Stimulated activated CD4-positive, alpha-beta T cell treated with anti-CD3 and anti-CD28 coated beads, Interleukin-1b, Interleukin-23, amount 100 ng/mL, for 48 hours (primary cell): ENCODE results near the gene URGCP.
"Not testable (repeated sequence)": the region's sequence is repeated elsewhere in the genome, so short reads cannot be mapped to it uniquely, and the experiment has no call there.

Source experiments
- DNase-seq: peaks from one replicate; pipeline ENCODE4 v3.0.0-alpha.2; 2020

The URGCP gene

DNA sequence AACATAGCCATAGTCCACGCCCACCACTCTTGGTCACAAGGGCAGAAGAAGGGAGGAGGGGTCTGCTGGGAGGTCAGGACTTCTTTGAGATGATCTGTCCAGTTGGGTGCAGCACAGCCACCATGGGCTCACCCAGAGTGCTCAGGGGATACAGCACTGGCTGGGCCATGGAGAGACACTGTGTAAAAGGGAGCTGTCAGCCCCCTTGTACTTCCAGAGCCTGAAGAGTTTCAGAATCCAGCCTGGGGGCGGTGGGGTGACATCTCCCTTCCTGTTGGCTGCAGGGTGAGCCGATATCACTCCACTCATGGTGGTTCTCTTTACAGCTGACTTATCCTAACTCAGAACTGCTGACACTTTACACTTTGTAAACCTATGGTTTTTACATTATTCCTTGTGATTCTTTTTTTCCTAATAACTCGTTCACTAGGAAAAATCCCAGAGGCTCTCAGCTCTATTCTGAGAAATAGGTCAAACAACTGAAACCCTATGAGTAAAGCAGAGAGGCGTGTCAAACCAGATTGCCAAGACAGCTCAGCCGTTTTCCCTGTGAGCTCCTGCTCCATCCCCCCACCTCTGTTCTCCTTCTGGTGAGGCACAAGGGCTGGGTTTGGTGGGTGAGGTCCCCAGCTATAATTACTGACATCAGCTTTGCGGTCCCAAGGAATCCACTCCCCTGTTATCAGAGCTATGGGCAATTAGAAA is 33.8 kb downstream of the URGCP start:
- DNase-seq, result no peak

DNA sequence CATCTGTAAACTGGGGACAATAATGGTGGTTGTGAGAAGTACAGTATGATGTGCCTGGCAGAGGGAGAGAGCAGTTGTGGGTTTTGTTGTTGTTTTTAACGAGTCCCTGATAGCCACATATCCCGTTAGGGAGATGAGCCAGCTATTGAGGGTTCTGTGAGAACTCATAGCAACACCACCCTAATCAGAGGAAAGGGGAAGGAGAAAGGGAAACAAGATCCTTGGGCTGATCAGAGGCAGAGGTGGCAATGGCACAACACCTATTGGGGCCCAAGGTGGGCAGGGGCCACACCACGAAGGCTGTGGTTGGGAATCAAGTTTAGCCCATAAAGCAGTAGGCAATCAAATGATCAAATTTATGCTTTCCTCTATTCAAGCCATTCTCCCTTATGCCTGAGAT is 35.3 kb downstream of the URGCP start:
- no peak for DNase-seq

DNA sequence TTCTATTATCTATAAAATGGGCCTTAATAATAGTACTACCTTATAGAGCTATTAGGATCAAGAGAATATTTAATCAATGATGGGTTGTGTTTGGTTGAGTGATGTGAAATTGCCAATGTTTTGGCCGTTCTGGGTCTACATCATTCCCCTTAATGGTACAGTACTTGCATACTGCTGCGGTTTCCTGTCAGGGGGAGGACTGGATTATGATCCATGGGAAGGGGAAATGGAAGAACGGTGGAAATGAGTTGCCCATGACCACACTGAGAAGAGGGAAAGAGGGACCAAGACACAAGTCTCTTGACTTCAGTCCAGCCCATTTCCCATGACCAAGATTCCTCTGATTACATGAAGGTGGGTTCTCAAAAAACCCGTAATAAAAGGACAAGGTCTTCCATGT is 36.1 kb downstream of the URGCP start:
- no peak for DNase-seq

DNA sequence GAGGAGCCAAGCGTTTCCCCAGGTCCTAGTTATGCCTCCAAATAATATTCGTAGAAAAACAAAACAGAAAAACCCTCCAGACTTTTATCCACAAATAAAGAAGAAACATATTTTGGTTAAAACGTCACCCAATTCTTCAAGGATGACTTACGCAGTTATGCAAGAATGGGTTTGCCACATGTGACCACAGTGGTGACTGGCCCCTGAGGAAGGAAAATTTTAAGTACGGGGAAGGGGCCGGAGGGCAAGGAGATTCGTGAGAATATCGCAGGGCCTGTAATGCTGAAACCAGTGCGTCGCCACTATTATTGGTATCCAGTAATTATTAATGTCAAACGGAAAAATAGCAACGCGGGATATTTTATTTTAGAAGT is 36.5 kb downstream of the URGCP start:
- no peak for DNase-seq

DNA sequence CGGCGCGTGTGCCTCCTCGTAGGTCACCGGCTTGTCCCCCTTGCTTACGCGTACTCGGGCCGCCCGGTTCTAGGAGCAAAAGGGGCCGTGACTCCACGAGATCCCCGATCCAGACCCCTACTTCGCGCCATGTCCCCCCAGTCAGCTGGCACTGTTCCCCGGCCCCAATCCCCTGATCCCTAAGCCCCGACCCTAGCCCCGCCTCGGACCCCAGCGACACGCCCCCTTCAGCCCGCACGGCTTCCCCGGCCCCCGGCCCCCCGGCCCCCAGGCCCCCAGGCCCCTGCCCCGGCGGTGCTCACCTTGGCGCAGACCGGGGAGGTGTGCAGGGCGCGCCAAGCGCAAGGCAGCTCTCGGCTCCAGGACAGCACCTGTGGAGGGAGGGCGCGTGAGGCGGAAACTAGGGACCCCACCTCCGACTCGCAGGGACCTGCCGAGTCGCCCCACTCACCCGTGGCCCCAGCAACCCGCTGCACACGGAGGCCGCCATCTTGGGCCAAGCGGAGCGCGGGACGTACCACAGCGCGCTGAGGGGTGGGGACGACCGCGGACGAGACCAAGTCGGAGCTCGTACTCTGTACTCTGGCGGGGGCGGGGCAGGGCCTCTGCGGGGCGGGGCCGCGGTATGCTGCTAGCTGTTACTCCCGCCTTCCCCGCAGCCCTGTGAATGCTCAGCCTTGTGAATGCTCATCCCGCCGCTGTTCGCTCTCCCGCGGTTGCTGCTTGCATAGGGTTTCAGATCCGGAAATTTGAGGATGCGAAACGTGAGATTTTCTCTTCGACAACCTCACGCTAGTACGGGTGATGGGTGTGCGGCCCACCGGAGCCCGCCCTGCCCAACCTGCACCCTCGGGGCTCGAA is 37.2 kb downstream of the URGCP start, which contains the start of gene MRPS24:
Gene MRPS24, minus strand, starts transcription at position 512 of the 861 bp plus-strand sequence. Its CDS starts 22 bp downstream, at position 490.
- DNase-seq, result peak; percentile 93

DNA sequence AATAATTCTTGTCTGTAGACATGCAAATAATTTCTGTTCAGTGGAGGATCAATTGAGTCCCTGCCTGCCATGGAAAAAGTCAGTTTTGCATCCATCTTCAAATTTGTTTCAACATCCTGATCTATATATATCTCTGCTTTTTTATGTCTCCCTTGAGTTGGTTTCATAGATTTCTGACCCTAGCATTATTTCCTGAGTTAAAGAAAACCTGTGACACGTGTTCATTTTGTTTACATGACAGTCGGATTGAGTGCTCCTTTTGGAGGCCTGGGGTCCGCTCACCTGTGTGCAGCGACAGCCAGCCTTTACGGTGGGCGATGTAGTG is 37.8 kb downstream of the URGCP start:
- no peak for DNase-seq

DNA sequence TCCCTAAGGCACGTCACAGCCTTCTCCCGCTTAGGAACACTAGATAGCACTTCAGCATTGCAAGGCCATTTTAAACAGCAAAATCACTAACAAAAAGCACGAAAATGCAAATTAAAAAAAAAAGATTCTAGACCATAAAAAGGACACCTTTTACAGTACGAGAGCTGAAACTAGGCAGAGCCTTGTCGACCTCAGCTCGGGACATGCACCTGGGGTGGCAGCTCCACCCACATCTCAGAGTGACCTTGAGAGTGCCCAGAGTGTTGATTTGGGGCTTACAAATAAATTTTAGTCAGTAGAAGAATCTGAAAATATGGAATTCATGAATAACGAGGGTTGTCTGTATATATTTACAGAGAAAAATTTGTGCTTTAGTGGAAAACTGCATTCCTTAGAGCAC is 38.2 kb downstream of the URGCP start:
- DNase-seq, result no peak

DNA sequence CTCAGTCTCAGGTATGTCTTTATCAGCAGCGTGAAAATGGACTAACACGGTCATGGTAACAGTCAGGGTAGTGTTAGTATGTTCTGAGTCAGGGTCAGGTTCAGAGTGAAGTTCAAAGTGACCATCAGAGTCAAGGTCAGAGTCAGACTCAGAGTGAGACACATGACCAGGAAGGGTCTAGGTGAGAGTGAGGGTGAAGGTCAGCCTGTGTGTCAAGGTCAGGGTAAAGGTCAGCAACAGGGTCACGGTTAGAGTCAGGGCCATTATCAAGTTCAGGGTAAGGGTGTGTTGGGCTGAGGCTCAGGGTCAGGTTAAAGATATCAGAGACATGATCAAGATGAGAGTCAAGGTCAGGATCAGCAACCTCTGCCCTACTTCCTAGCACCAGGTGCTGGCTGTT is 41.1 kb downstream of the URGCP start:
- DNase-seq, result no peak

DNA sequence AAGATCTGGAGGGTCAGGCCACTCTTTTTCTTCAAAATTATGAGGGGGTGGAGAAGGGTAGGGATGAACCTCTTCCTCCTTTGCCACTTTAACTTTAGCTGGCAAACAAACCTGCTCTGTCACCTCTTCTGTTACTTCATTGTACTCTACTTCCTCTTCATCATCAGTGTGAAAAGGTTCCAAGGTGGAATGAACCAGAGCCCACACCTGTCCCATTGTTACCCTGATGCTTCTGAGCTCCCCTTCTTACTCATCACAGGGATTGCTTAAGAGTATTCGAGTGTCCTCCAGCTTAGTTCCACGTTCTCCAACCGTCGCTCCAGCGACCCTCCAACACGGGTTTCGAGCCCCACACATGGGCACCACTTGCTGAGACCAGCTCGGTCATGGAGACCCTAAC is 42.3 kb downstream of the URGCP start:
- no peak for DNase-seq

DNA sequence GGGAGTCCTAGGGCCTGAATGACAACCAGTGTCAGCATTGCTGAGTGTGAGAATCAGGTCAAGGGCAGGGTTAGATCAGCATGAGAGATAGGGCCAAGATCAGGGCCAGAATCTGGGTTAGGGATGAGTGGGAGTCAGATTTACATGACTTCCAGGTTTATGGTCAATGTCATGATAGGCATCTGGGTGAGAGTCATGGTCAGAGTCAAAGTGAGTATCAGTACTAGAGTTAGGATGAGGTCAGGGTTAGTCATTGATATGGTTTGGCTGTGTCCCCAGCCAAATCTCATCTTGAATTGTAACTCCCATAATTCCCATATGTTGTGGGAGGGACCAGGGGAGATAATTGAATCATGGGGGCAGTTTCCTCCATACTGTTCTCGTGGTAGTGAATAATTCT is 49.4 kb downstream of the URGCP start:
- no peak for DNase-seq

DNA sequence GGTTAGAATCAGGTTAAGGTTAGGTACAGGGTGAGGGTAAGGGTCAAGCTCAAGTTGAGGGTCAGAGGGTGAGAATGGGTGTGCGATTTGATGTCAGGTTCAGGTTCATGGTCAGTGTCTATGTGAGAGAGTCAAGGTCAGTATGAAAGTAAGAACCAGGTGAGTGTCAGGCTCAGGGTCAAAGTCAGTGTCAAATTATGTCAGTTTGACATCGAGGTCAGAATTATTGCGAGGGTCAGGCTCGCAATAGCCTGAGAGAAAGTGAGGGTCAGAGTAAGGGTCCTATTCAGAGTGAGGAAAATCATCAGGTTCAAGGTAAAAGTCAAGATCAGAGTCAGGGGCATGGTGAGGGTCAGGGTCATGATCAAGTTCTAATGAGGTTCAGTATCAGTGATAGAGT is 50.1 kb downstream of the URGCP start:
- DNase-seq, result no peak

DNA sequence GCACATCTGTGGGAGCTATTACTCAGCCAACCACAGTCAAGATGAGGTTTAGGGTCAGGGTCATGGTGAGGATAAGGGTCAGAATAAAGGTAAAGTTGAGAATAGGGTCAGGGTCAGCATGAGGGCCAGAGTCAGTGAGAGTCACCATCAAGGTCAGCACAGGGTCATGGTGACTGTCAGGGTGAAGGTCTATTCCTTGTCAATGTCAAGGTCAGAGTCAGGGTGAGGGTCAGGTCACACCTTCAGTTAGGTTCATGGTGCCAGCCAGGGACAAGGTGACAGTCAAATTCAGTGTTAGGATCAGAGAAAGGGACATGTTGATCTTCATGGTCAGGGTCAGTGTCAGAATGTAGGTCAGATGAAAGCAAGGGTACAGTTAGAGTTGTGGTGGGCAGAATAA is 51.2 kb downstream of the URGCP start:
- no peak for DNase-seq

DNA sequence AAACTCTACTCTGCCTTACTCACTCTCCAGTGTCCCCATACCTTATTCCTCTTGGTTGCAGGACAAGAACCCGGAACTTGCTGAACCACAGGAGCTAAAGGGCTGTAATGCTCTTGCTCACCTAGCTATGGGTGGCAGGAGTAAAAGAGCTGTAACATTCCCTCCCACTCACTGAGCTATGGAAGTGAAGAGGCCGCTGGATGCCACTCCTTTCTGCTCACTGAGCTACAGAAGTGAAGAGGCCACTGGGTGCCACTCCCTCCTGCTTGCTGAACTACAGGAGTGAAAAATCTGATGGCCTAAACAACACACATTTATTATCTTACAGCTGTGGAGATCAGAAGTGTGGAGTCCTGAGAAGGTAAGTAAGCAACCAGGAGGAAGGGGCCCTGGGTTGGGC is 54.6 kb downstream of the URGCP start:
- no peak for DNase-seq

DNA sequence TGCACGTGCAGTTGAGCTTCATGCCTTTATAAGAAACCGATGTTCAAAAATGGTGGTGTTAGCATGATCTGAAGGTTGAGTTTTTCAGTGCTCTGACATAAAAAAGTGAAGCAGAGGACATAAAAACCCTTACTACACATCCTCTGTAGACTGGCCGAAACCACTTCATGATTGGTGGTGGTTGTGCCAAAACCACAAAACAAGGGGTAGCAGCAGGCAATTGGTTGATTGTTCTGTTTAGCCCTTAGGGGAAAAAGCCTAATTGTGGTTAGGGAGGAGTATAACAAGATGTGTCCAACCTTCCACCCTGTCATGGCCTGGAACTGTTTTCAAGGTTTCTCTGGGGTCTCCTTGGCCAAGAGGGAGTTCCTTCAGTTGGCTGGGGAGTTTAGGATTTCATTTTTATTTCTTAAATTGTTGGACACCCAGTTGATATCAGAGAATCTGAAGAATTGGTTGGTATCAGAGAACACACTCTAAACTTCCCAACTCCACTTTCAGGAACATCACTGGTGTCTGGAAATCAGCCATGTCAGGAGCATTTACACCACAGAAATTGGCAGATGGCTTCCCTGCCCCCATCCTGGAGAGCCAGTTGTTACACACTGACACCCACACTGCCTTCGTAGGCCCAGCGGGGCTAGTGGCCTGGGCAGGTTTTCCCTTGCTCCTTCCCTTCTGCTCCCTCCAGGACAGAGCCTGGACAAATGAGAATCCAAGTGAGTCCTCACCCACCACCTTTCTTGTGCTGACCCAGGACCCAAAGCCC is 55.9 kb downstream of the URGCP start:
- DNase-seq, result no peak

DNA sequence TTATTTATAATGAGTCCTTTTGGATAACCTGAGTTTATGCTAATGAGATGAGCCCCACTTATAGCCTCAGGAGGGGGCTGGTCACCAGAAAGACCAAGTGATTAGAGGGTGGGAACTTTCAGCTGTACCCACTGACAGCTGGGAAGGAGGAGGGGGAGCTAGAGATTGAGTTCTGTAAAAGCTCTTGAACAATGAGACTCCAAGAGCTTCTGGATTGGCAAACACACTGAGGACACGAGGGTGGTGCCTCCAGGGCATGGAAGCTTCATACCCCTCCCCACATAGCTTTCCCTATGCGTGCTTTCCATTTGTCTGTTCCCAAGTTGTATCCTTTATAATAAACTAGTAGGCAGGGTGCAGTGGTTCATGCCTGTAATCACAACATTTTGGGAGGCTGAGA is 57.3 kb downstream of the URGCP start:
- DNase-seq, result no peak

DNA sequence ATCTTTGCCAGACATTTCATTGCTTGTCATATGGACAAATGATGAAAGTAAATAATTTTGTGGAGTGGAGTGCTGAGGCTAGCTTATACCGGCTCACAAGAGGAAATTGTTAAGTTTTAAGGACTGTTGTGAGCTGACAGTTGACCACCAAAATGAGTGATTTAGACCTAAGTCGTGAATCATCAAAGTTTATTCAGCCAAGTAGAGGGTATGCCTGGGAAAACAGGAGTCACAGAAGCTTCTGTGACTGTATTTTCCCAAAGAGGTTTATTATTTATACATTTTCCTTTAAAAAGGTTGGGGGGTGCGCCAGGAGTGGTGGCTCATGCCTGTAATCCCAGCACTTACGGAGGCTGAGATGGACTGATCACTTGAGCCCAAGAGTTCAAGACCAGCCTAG is 58.9 kb downstream of the URGCP start:
- no peak for DNase-seq

DNA sequence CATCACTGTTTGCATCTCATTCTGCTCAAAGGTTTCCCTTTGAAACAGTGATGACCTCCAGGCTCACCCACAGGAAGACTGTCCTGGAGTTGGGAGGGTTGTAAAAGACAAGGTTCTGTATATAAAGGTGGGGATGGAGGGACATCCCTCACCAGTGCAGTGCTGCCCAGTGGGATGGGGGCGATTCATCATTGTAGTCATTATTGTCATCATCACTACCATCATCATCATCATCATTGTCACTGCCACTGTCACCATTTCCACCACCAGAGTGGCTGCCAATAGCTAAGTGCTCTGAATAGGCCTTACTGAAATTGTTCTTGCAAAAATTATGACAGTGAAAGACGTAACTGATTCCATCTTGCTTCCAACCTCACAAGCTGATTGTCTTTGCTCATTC is 61.7 kb downstream of the URGCP start:
- peak; percentile 10 for DNase-seq

DNA sequence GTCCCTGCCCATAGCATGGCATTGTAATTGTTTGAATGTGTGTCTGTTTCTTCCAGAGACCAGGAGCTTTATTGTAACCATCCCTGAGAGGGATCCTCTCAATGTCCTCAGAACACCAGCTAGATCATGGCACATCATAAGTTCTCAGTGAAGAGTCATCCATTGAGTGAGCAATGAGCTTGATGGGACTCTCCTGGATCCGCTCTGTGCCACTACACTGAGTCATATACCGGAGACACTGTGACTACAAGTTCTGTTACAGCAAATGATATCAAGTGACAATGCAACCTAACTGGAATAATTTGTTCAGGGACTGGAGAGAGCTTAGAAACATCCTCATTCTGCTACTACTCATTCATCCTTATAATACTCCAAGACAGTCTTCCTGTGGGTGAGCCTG is 62.1 kb downstream of the URGCP start:
- peak; percentile 34 for DNase-seq

DNA sequence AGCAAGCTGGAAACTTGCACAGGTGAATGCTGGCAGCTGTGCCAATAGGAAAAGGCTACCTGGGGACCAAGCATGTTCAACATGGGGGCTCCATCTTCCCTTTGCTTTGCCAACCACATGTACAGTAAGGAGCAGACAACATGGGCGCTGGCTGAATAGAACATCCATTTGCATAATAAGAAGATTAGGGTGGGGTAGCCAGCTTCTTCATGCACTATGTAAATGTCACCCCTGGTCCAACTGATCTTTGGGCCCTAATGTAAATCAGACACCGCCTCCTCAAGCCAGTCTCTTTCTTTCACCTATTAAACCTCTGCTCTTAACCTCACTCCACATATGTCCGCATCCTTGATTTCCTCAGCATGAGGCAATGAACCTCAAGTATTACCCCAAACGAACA is 63.1 kb downstream of the URGCP start:
- DNase-seq, result no peak

DNA sequence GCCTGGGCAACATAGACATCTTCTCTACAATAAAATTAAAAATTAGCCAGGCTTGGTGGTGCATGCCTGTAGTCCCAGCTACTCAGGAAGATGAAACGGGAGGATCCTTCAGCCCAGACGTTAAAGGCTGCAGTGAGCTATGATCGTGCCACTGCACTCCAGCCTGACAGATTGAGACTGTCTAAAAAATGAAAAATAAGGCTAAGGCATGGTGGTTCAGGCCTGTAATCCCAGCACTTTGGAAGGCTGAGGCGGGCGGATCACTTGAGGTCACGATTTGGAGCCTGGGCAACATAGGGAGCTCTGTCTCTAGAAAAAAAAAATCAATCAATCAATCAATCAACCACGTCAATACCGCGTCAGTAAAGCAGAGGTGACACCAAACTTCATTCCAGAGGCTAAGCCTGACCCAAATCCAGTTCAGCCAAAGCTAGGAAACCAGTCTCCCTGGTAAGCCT is 68.2 kb downstream of the URGCP start:
- no peak for DNase-seq

DNA sequence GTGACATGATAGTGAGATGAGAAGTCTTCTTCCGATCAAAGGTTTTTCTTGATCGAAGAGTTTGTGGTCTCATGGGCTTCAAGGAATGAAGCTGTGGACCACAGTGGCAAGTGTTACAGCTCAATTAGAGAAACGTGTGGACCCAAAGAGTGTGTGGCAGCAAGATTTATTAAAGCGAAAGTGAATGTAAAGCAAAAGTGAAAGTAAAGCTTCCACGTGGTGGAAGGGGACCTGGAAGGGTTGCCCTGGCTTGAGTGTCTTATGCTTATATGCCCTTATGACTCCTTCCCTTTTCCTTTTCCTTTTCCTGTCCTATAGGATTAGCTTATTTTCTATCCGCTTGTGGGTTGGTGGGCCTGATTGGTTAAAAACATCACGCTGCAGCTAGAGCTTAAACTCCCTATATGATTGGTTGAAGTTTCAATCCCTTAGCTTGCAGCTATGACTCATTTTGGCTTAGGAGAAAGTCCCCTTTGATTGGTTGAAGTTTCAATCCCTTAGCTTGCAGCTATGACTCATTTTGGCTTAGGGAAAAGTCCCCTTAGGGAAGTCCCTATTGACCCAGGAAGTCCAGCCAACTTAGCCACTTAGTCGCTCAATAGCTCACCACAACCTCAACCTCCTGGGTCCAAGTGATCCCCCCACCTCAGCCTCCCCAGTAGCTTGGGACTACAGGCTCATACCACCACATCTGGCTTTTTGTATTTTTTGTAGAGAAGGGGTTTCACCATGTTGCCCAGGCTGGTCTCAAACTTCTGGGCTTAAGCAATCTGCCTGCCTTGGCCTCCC is 71.7 kb downstream of the URGCP start:
- peak; percentile 45 for DNase-seq

DNA sequence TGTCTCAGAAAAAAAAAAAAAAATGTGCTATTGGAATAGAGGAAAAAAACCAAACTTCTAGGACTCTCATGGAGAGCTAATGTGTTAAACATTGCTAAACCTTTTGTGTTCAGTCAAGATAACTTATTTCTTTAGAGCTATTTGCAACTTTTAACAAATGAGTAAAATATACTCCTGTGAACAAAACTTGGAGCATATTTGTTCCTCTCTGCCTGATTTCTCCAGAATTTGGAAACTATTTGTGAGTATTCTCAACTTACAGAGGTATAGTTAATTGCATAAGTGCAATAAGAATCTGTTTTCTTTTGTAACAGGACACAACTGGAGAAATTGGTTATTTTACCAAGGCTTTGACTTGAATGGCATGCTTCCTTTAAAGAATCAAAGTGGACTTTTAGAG is 75.5 kb downstream of the URGCP start:
- DNase-seq, result not testable (repeated sequence)
